Upper lobe of left lung (tissue), 4 donors: ENCODE data around the gene ORMDL3.

ENCODE experiments used
- EP300 ChIP-seq, 4 donors: sonication (generic); formaldehyde crosslinking; IDR thresholded peaks; one replicate each; pipeline ENCODE4 v1.5.1; 2017; ENCODE audit warnings: antibody characterized with exemption in 4 of 4, control low read depth in 2 of 4
- POLR2A ChIP-seq, 4 donors: fragments of 450-650 bp; IDR thresholded peaks; one replicate each; pipeline ENCODE4 v1.5.1; 2016 to 2017; ENCODE audit warnings: antibody characterized with exemption in 4 of 4, mild to moderate bottlenecking in 2 of 4
- POLR2AphosphoS5 ChIP-seq, 2 donors: sonication (generic); formaldehyde crosslinking; IDR thresholded peaks; one replicate each; pipeline ENCODE4 v1.5.1; 2017; ENCODE audit warnings: antibody characterized with exemption in 2 of 2
- TF ChIP-seq, protein P1 (sequence below), 6 experiments: fragments of 450-650 bp in 4 of 6; fragments of 200-600 bp in 2 of 6; sonication (generic) in 2 of 6; IDR thresholded peaks; one replicate each; pipeline ENCODE4 v1.5.1; 2016 to 2019; ENCODE audit warnings: antibody characterized with exemption in 6 of 6

DNA sequence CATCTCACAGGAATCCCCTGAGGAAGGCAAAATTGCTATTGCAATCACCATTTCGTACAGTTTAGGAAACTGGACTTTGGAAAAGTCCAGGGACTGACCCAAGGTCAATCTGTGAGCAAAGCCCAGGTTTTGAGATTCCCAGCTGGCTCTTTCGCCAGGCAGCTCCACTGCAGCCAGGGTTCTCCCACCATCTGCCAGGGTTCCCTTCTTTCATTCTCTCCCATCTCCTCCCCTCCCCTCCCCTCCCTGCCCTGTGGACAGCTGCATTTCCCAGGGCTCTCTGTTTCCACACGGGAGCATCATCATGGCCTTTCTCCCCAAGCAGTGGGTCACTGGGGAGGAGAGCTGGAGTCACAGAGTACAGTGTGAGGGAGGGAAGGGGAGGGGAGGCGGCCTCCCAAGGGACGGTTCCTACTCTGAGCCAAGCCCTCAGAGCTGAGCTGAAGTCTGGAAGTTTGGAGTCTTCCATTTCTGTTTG, 23.5 kb upstream of the ORMDL3 start:
- TF ChIP-seq, protein P1, sequence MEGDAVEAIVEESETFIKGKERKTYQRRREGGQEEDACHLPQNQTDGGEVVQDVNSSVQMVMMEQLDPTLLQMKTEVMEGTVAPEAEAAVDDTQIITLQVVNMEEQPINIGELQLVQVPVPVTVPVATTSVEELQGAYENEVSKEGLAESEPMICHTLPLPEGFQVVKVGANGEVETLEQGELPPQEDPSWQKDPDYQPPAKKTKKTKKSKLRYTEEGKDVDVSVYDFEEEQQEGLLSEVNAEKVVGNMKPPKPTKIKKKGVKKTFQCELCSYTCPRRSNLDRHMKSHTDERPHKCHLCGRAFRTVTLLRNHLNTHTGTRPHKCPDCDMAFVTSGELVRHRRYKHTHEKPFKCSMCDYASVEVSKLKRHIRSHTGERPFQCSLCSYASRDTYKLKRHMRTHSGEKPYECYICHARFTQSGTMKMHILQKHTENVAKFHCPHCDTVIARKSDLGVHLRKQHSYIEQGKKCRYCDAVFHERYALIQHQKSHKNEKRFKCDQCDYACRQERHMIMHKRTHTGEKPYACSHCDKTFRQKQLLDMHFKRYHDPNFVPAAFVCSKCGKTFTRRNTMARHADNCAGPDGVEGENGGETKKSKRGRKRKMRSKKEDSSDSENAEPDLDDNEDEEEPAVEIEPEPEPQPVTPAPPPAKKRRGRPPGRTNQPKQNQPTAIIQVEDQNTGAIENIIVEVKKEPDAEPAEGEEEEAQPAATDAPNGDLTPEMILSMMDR (IDR thresholded peaks at IDR 0.05), result no peak
- TF ChIP-seq POLR2AphosphoS5 (IDR thresholded peaks at IDR 0.05) (no peak), POLR2A (IDR thresholded peaks at IDR 0.05) (no peak), EP300 (IDR thresholded peaks at IDR 0.05) (no peak)
